Pericardium fibroblast (primary cell): ENCODE data around the gene C4orf36. TPM values are rescaled to one million over a fixed set of nuclear protein-coding genes. Genes with fewer than 3 reads are reported as not detected.

Experiments used
- total RNA-seq: library from RNA; depleted of rRNA; stranded (reverse); fragments of >200 nt; gene quantifications from 2 replicates; pipeline ENCODE4 v1.2.3, GENCODE V29; 2015

Gene C4orf36, protein sequence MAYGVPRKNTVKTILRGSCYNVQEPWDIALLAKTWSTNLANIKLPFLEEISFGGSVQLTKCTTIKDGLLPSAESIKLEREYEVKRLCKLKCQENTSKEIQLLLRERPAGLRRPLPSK
- not detected in 2 replicates for total RNA-seq

DNA sequence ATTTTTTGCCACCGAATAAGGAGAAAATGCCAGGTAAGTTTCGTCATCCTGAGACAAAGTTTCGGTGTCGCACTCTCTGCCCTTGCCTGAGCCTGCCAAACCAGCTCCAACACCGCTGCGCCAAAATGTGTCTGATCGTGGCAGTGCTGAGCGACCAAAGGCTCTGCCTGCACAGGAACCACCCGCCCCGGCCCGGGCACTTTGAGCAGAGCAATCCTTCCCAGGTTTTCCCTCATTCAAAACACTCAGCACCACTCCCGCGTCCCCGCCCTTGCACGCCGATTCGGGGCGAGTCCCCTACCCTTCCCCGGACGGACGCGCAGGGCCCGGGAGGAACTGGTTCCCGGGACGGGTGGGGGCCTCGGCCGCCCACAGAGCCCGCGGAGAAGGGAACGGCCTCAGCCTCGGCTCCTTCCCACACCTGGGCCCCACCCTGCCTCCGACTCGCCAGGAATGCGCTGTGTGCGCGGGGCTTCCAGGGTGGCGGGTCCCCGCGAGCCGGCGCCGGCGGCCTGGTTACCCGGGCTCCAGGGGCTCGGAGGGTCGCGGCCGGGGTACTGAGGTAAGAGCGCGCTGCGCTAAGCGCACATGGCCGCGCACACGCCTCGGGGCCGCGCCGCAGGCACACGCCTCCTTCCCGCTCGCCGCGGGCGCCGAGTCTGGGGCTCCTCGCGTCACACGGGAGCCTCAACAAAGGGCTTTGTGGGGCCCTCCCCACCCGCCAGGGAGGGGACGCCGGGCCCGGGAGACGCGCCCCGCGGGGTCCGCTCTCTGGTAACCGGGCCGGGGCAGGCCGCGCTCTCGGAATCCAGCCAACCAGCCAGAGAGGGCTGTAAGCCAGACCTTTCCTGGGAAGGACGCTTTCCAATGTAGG is at the start of gene C4orf36:
Gene C4orf36, minus strand, starts transcription at position 661 of the 874 bp plus-strand sequence. CDS start 902 bp downstream, outside the sequence.

DNA sequence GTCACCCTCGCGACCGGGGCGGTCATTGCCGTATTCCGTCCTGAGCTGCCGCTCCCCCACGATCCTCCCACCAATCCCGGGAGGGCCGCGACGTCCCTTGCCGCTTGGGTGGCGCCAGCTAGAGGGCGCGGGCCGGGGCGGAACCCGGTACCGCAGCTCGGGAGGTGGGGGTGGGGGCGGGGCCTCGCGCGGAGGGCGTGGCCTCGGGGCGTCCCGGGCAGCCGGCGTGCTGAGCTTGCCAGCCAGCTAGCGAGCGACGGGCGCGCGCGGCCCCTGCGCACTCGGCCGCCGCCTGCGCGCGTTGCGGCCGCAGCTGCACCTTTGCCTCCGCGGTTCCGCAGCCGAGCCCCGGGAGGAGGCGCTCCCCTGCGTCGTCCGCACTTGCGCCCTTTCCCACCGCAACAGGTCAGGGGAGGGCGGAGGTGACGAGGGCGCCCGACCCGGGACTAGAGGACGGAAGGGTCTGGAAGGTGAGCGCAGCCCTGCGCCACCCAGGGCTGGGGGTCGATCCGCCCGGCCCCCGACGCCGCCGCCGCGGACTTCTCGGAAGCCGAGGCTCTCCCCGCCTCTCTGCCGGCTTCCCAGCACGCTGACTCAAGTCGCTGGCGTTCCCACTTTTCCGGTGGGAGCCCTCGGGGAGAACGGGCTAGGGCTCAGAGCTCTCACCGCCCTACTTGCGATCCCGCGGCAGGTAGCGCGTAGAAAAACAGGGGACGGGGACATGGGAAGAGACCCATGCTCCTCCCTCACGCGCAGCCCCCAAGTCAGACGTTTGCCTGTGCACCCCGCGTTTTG is 42.7 kb upstream of the C4orf36 start, which contains the start of gene AFF1:
Gene AFF1, plus strand, starts transcription at position 241 of the 795 bp plus-strand sequence. CDS start 13,523 bp downstream, outside the sequence.

DNA sequence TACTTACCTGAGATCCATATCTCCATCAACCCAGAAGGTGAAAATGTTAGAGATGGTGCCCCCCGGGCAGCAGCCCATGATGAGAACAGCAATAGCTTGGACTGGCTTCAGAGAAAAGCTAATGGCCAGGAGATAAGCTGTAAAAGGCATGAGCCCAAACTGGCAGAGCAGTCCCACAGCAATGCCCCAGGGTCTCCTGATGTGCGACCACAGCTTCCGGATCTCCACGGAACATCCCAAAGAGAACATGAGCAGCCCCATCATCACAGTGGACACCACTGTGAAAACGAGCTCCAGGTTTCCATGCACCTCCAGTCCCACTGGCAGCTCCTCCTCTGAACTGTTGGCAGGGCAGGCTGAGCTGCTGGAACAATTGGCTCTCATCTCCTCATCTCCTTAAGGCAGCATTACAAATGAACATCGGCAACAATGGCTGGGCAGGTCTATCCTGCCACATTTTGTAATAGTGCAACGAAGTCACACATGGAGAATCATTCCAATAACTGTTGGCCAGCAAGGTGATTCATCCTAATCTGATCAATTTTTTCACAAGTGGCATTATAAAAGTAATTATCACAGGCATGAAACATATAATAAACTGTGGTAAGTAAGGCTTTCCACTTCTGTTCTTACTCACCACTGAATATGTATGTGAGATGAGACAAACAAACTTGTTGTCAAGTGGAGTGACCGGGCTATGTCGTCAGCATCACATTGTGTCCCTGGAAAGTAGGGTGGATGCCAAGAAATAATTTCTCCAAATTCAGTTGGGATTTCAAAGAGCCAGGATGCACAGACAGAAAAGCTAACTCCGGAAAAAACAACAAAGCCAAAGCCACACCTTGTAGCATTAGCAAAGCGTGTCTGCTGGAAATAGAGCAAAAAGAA is 43.2 kb downstream of the C4orf36 start, which contains the start of gene SLC10A6:
Gene SLC10A6, minus strand, starts transcription at position 653 of the 888 bp plus-strand sequence. Its CDS starts 269 bp downstream, at position 384.

Other genes starting within 250 kb of the C4orf36 start
- gene SLC10A6, start 43.0 kb downstream of the C4orf36 start, total RNA-seq, result not detected in 2 replicates
- 14.6 and 20.5 TPM in 2 replicates for gene AFF1, start 42.6 kb upstream of the C4orf36 start, total RNA-seq